Fibroblast of pulmonary artery (primary cell): ENCODE data around the gene PPP2R3B.
A peak's percentile ranks its signal among the peaks of the same experiment; 100 is the strongest.
"Not testable (repeated sequence)": the region's sequence is repeated elsewhere in the genome, so short reads cannot be mapped to it uniquely, and the experiment has no call there.

Experiments used
- DNase-seq: peaks from one replicate; pipeline ENCODE4 v3.0.0-alpha.2; 2010; ENCODE audit warnings: low read depth
- H3K4me3 ChIP-seq: replicated peaks from 2 replicates; pipeline ENCODE4 v1.5.1; 2011; ENCODE audit warnings: low read depth, mild to moderate bottlenecking, control low read depth, low read length, moderate library complexity
- CTCF ChIP-seq: IDR thresholded peaks from 2 replicates; pipeline ENCODE4 v1.5.1; 2011; ENCODE audit warnings: mild to moderate bottlenecking, control low read depth, low read length, inconsistent platforms; ENCODE audit errors: missing control alignments

The PPP2R3B gene

GRCh38 chrX:418927-419729 lies 32.4 kb upstream of the PPP2R3B start:
- H3K4me3 ChIP-seq = no peak overlapping the region
- DNase-seq = no peak
- no peak for TF ChIP-seq CTCF

- H3K4me3 ChIP-seq, DNase-seq: not testable (repeated sequence)
Measured at GRCh38 chrX:415498-415897, 28.8 kb upstream of the PPP2R3B start.

- no peak for TF ChIP-seq CTCF
- DNase-seq = peak; percentile 30
- peak overlapping the region; percentile 29 for H3K4me3 ChIP-seq
Measured at GRCh38 chrX:413322-414201, 26.9 kb upstream of the PPP2R3B start.

- no peak for TF ChIP-seq CTCF
- H3K4me3 ChIP-seq = no peak overlapping the region
- DNase-seq = no peak
Measured at GRCh38 chrX:410296-410695, 23.6 kb upstream of the PPP2R3B start.

- no peak for DNase-seq
- no peak overlapping the region for H3K4me3 ChIP-seq
- no peak for TF ChIP-seq CTCF
Measured at GRCh38 chrX:405149-405548, 18.4 kb upstream of the PPP2R3B start.

- H3K4me3 ChIP-seq = no peak overlapping the region
- DNase-seq = no peak
- no peak for TF ChIP-seq CTCF
Measured at GRCh38 chrX:404656-405055, 17.9 kb upstream of the PPP2R3B start.

GRCh38 chrX:402857-403256 lies 16.1 kb upstream of the PPP2R3B start:
- no peak for DNase-seq
- no peak for TF ChIP-seq CTCF
- no peak overlapping the region for H3K4me3 ChIP-seq
